Right lobe of liver (tissue), 6 donors: ENCODE data around the gene DFFA. TPM values are rescaled to one million over a fixed set of nuclear protein-coding genes. Genes with fewer than 3 reads are reported as not detected.
A peak's percentile ranks its signal among the peaks of the same experiment; 100 is the strongest.

Experiments used
- ATAC-seq, 4 donors: fragments of 200-7000 bp; cut with Tn5 transposase; one replicate each; pipeline ENCODE4 v1.9.1; 2020; ENCODE audit warnings: mild to moderate bottlenecking in 4 of 4, moderate library complexity in 4 of 4
- DNase-seq, 3 donors: peaks; one replicate each; pipeline ENCODE4 v3.0.0-alpha.2; 2020
- H3K27ac ChIP-seq, 3 donors: fragments of 200-600 bp; one replicate each; pipeline ENCODE4 v1.8.0; 2022
- H3K27me3 ChIP-seq, 2 donors: fragments of 200-600 bp; one replicate each; pipeline ENCODE4 v1.8.0; 2022
- H3K36me3 ChIP-seq, 4 donors: fragments of 200-600 bp; sonication (generic) in 1 of 4; one replicate each; pipeline versions ENCODE4 v1.5.1 to v1.8.0; 2017 to 2022; ENCODE audit warnings: control low read depth in 1 of 4
- H3K4me1 ChIP-seq, 4 donors: fragments of 200-600 bp; sonication (generic) in 1 of 4; one replicate each; pipeline versions ENCODE4 v1.5.1 to v1.8.0; 2017 to 2022; ENCODE audit warnings: control low read depth in 1 of 4
- H3K4me3 ChIP-seq, 3 donors: fragments of 200-600 bp; one replicate each; pipeline ENCODE4 v1.8.0; 2022
- H3K9me3 ChIP-seq, 4 donors: fragments of 200-600 bp; sonication (generic) in 1 of 4; one replicate each; pipeline versions ENCODE4 v1.5.1 to v1.8.0; 2017 to 2022; ENCODE audit warnings: control low read depth in 1 of 4
- POLR2A ChIP-seq: fragments of 450-650 bp; IDR thresholded peaks from one replicate; pipeline ENCODE4 v1.6.1; 2017; ENCODE audit warnings: antibody characterized with exemption, mild to moderate bottlenecking
- WGBS: methylation state at CpG from one replicate; pipeline ENCODE4 v1.1.6; 2018; ENCODE audit warnings: low coverage, low lambda C conversion rate; ENCODE audit not compliant: insufficient coverage; ENCODE audit errors: missing lambda C conversion rate; 5-methylcytosine and 5-hydroxymethylcytosine counted together
- intact Hi-C, 2 donors: fragments of 100-400 bp; cut with DNase I; formaldehyde crosslinking; loops; one replicate each; pipeline versions ENCODE4 v1.11.2 to v1.14.1; 2022
- total RNA-seq, 6 experiments: library from RNA; depleted of rRNA in 2 of 6; stranded (reverse); fragments of >200 nt in 2 of 6; fragmentation: NEBNext Ultra II Directional in 3 of 6; extraction: Animal tissue kit (Norgen Biotek cat#: 25700) in 3 of 6; gene quantifications; one replicate each; pipeline versions ENCODE4 v1.1.0 to v1.2.4, GENCODE V29; 2016 to 2023
- TF ChIP-seq, protein P1 (sequence below), 4 donors: fragments of 200-600 bp in 3 of 4; fragments of 450-650 bp in 1 of 4; IDR thresholded peaks; one replicate each; pipeline versions ENCODE4 v1.5.1 to v1.8.0; 2016 to 2022; ENCODE audit warnings: antibody characterized with exemption in 4 of 4, mild to moderate bottlenecking in 2 of 4
- donor health status: DM: no; HTN: yes; CAD: no.
- donor health status: DM: no; HTN: no; CAD: no.
- donor health status: DM: no; HTN: no; CAD: no.
- donor health status: DM: no; HTN: yes; CAD: no.
- donor health status: DM: no; HTN: yes; CAD: no.

Gene DFFA
- total RNA-seq, 6 experiments from 2014 or later: 14.1 to 24.8 (median 16.9) TPM

GRCh38 chr1:10498231-10498630 lies 25.9 kb upstream of the DFFA start:
- Histone ChIP-seq H3K9me3 (no peaks in the 10 kb centered on the region), H3K27ac (no peak overlapping the region), H3K36me3 (peaks cover 0 to 10% (median 0%) of the 10 kb centered on the region in 4 donors), H3K4me3 (no peak overlapping the region), H3K4me1 (peaks cover 0 to 13% (median 4%) of the 10 kb centered on the region in 4 donors), H3K27me3 (no peaks in the 10 kb centered on the region)
- no peak for TF ChIP-seq POLR2A
- TF ChIP-seq, protein P1, sequence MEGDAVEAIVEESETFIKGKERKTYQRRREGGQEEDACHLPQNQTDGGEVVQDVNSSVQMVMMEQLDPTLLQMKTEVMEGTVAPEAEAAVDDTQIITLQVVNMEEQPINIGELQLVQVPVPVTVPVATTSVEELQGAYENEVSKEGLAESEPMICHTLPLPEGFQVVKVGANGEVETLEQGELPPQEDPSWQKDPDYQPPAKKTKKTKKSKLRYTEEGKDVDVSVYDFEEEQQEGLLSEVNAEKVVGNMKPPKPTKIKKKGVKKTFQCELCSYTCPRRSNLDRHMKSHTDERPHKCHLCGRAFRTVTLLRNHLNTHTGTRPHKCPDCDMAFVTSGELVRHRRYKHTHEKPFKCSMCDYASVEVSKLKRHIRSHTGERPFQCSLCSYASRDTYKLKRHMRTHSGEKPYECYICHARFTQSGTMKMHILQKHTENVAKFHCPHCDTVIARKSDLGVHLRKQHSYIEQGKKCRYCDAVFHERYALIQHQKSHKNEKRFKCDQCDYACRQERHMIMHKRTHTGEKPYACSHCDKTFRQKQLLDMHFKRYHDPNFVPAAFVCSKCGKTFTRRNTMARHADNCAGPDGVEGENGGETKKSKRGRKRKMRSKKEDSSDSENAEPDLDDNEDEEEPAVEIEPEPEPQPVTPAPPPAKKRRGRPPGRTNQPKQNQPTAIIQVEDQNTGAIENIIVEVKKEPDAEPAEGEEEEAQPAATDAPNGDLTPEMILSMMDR (IDR thresholded peaks at IDR 0.05): no peak
- intact Hi-C loops: loop anchor here in 1 of 2 donors (5.0 kb wide), 1 partner anchor 66 kb away; the partner anchor contains the start of gene CENPS
- ATAC-seq (no peak), DNase-seq (no peak)
- 65% methylated on average over 5 of the region's 8 CpGs for WGBS

GRCh38 chr1:10497109-10497508 lies 24.8 kb upstream of the DFFA start:
- DNase-seq: no peak
- Histone ChIP-seq H3K4me1 (peaks cover 0 to 23% (median 7%) of the 10 kb centered on the region in 4 donors), H3K27me3 (no peaks in the 10 kb centered on the region), H3K36me3 (peaks cover 0 to 10% (median 0%) of the 10 kb centered on the region in 4 donors), H3K27ac (no peak overlapping the region), H3K9me3 (no peaks in the 10 kb centered on the region), H3K4me3 (no peak overlapping the region)
- no peak for ATAC-seq
- TF ChIP-seq, protein P1 (IDR thresholded peaks at IDR 0.05): no peak
- no peak for TF ChIP-seq POLR2A
- intact Hi-C loops: loop anchor here in 1 of 2 donors (5.0 kb wide), 1 partner anchor 65 kb away; the partner anchor contains the start of gene CENPS
- WGBS: 91% methylated on average over 4 of the region's 7 CpGs

GRCh38 chr1:10495952-10496351 lies 23.6 kb upstream of the DFFA start:
- intact Hi-C loops: loop anchor here in 1 of 2 donors (5.0 kb wide), 1 partner anchor 64 kb away; the partner anchor contains the start of gene CENPS
- TF ChIP-seq POLR2A: no peak
- H3K4me1 ChIP-seq: peaks cover 0 to 34% (median 11%) of the 10 kb centered on the region in 4 donors
- WGBS: 50% methylated on average over 12 of the region's 14 CpGs
- H3K27me3 ChIP-seq: no peaks in the 10 kb centered on the region
- no peak overlapping the region for H3K27ac ChIP-seq
- ATAC-seq: no peak
- no peak for DNase-seq
- H3K4me3 ChIP-seq: no peak overlapping the region
- peaks cover 0 to 10% (median 0%) of the 10 kb centered on the region in 4 donors for H3K36me3 ChIP-seq
- no peaks in the 10 kb centered on the region for H3K9me3 ChIP-seq

GRCh38 chr1:10495475-10495817 lies 23.1 kb upstream of the DFFA start:
- Histone ChIP-seq H3K36me3 (peaks cover 0 to 10% (median 0%) of the 10 kb centered on the region in 4 donors), H3K4me3 (no peak overlapping the region), H3K27me3 (no peaks in the 10 kb centered on the region), H3K9me3 (no peaks in the 10 kb centered on the region), H3K27ac (no peak overlapping the region), H3K4me1 (peaks cover 0 to 39% (median 14%) of the 10 kb centered on the region in 4 donors)
- 45% methylated on average over 7 of the region's 10 CpGs for WGBS
- intact Hi-C loops: loop anchor here in 1 of 2 donors (5.0 kb wide), 1 partner anchor 63 kb away; the partner anchor contains the start of gene CENPS
- no peak for ATAC-seq
- TF ChIP-seq POLR2A: no peak
- TF ChIP-seq, protein P1 (IDR thresholded peaks at IDR 0.05): no peak
- no peak for DNase-seq

GRCh38 chr1:10494754-10495474 lies 22.6 kb upstream of the DFFA start:
- peaks cover 0 to 10% (median 0%) of the 10 kb centered on the region in 4 donors for H3K36me3 ChIP-seq
- TF ChIP-seq POLR2A: no peak
- TF ChIP-seq, protein P1 (IDR thresholded peaks at IDR 0.05): peak; percentile 83 to 91 (median 89)
- no peaks in the 10 kb centered on the region for H3K27me3 ChIP-seq
- ATAC-seq: peak; percentile 78 to 87 (median 81)
- peak; percentile 73 to 80 (median 79) for DNase-seq
- intact Hi-C loops: loop anchor here (5.0 kb wide), 1 partner anchor 63 kb away; the partner anchor contains the start of gene CENPS (in 2 of the 2)
- no peaks in the 10 kb centered on the region for H3K9me3 ChIP-seq
- H3K4me3 ChIP-seq: peak overlapping the region in 1 of 3 donors; percentile 6
- H3K27ac ChIP-seq: no peak overlapping the region
- peaks cover 0 to 45% (median 16%) of the 10 kb centered on the region in 4 donors for H3K4me1 ChIP-seq
- 2% methylated on average over 14 of the region's 15 CpGs for WGBS
